ENCODE data around the gene ABI1.

GRCh38 chr10:26801274-26801673, 59.5 kb downstream of the ABI1 start:
- TF ChIP-seq, protein P1, sequence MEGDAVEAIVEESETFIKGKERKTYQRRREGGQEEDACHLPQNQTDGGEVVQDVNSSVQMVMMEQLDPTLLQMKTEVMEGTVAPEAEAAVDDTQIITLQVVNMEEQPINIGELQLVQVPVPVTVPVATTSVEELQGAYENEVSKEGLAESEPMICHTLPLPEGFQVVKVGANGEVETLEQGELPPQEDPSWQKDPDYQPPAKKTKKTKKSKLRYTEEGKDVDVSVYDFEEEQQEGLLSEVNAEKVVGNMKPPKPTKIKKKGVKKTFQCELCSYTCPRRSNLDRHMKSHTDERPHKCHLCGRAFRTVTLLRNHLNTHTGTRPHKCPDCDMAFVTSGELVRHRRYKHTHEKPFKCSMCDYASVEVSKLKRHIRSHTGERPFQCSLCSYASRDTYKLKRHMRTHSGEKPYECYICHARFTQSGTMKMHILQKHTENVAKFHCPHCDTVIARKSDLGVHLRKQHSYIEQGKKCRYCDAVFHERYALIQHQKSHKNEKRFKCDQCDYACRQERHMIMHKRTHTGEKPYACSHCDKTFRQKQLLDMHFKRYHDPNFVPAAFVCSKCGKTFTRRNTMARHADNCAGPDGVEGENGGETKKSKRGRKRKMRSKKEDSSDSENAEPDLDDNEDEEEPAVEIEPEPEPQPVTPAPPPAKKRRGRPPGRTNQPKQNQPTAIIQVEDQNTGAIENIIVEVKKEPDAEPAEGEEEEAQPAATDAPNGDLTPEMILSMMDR (IDR thresholded peaks at IDR 0.05; ENCODE audit: poor library complexity, severe bottlenecking) = no peak
- TF ChIP-seq TAF1 (IDR thresholded peaks at IDR 0.05; ENCODE audit: low read depth) (no peak), EP300 (conservative IDR thresholded peaks at IDR 0.05; ENCODE audit: poor library complexity, severe bottlenecking) (no peak), SMC3 (conservative IDR thresholded peaks at IDR 0.05; ENCODE audit: poor library complexity) (no peak), RAD21 (conservative IDR thresholded peaks at IDR 0.05) (no peak), EZH2 (IDR thresholded peaks at IDR 0.05; ENCODE audit: borderline replicate concordance, insufficient read depth, low read length, poor library complexity, severe bottlenecking) (no peak)
- TF ChIP-seq, protein P2, sequence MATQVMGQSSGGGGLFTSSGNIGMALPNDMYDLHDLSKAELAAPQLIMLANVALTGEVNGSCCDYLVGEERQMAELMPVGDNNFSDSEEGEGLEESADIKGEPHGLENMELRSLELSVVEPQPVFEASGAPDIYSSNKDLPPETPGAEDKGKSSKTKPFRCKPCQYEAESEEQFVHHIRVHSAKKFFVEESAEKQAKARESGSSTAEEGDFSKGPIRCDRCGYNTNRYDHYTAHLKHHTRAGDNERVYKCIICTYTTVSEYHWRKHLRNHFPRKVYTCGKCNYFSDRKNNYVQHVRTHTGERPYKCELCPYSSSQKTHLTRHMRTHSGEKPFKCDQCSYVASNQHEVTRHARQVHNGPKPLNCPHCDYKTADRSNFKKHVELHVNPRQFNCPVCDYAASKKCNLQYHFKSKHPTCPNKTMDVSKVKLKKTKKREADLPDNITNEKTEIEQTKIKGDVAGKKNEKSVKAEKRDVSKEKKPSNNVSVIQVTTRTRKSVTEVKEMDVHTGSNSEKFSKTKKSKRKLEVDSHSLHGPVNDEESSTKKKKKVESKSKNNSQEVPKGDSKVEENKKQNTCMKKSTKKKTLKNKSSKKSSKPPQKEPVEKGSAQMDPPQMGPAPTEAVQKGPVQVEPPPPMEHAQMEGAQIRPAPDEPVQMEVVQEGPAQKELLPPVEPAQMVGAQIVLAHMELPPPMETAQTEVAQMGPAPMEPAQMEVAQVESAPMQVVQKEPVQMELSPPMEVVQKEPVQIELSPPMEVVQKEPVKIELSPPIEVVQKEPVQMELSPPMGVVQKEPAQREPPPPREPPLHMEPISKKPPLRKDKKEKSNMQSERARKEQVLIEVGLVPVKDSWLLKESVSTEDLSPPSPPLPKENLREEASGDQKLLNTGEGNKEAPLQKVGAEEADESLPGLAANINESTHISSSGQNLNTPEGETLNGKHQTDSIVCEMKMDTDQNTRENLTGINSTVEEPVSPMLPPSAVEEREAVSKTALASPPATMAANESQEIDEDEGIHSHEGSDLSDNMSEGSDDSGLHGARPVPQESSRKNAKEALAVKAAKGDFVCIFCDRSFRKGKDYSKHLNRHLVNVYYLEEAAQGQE (IDR thresholded peaks at IDR 0.05; ENCODE audit: borderline replicate concordance) = no peak
